NB4 (cell line): ENCODE data around the gene RPL4.

ENCODE experiments used
- CTCF ChIP-seq: IDR thresholded peaks from one replicate; pipeline ENCODE4 v1.5.1; 2012; ENCODE audit warnings: low read depth, low read length
- POLR2A ChIP-seq: IDR thresholded peaks from 2 replicates; pipeline ENCODE4 v1.6.1; 2011; ENCODE audit warnings: mild to moderate bottlenecking; ENCODE audit not compliant: insufficient read length; ENCODE audit errors: extremely low read depth

- TF ChIP-seq CTCF (no peak), POLR2A (no peak)
Observed at GRCh38 chr15:66484539-66485112, 20.0 kb downstream of the RPL4 start.
